Stimulated activated naive CD8-positive, alpha-beta T cell treated with anti-CD3 and anti-CD28 coated beads, Interleukin-15, amount 100 ng/mL, for 72 hours (primary cell): ENCODE measurements around the gene ISL1.

Source experiments
- ATAC-seq: fragments of 150-1000 bp; cut with Tn5 transposase; 2 replicates; pipeline ENCODE4 v1.10.0; 2021; ENCODE audit warnings: mild to moderate bottlenecking, moderate library complexity
- DNase-seq, 2 donors: peaks; one replicate each; pipeline ENCODE4 v3.0.0; 2021 to 2022
- H3K27ac Mint-ChIP-seq, 2 donors: one replicate each; pipeline ENCODE4 v1.8.0; 2022; ENCODE audit warnings: mild to moderate bottlenecking in 2 of 2, mixed read lengths in 2 of 2, moderate library complexity in 2 of 2
- H3K27me3 Mint-ChIP-seq: one replicate; pipeline ENCODE4 v1.8.0; 2022; ENCODE audit warnings: mixed read lengths
- H3K4me1 Mint-ChIP-seq: one replicate; pipeline ENCODE4 v1.8.0; 2022; ENCODE audit warnings: mild to moderate bottlenecking, mixed read lengths
- H3K4me3 Mint-ChIP-seq, 2 donors: one replicate each; pipeline ENCODE4 v1.8.0; 2022; ENCODE audit warnings: mild to moderate bottlenecking in 2 of 2, mixed read lengths in 2 of 2, moderate library complexity in 1 of 2
- H3K9me3 Mint-ChIP-seq, 2 donors: one replicate each; pipeline ENCODE4 v1.8.0; 2022; ENCODE audit warnings: mixed read lengths in 2 of 2

Gene ISL1

DNA sequence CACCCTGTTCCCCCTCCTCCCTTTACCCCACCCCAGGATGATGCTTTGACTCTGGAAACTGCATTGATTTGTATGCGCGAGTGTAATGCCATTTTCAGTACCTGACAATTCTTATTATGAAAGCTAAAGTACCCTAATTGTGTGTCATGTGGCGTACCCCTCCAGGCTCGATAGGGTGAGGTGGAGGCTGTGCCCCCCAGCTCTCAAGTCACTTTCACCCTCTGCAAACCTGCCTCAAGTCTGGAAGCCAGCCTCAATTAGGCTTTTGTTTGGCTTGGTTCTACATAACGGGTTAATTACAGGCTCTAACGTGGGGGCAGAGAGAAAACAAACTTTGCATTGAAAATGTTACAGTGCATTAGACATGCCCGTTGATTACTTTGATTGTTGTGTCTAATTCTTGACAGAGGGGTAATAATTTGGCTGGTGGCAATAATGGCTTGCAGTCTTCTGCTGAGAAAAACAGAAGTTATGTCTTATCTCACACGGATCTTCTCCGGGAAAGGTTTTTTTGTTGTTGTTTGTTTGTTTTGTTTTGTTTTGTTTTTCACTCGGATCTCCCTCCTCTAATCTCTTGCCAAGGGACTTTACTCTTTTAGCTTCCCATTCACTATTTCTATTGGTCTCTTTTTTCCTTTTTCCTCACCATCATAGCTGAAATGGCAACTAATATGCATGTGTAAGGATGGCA, 12.6 kb downstream of the ISL1 start:
- Mint-ChIP-seq H3K9me3 (peaks cover 5 to 13% of the 10 kb centered on the region in 2 donors), H3K27ac (no peak overlapping the region), H3K4me1 (no peaks in the 10 kb centered on the region), H3K27me3 (peaks cover 72% of the 10 kb centered on the region), H3K4me3 (no peak overlapping the region)
- no peak for ATAC-seq
- DNase-seq, result no peak

GRCh38 chr5:51396797-51397196, 13.5 kb downstream of the ISL1 start:
- no peak overlapping the region for H3K27ac Mint-ChIP-seq
- ATAC-seq, result no peak

DNA sequence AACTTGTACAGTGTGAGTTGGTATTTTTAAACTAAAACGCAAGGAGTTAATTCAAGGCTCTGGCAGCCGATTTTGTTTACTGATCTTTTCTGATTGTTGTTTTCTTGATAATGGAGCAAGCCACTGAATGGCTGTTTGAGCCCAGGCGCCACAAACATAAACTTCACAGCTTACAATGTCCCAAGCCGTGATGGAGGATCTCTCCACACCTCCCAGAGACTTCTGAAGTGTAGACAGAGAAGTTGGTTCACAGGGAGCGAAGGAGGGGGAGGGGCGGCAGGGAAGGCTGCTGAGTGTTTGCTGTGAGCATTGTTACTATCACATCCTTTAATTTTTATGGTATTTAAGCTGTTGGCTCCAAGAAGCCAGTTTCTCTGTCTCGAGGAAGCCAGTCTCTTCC, 14.7 kb downstream of the ISL1 start:
- H3K9me3 Mint-ChIP-seq, result peaks cover 5 to 8% of the 10 kb centered on the region in 2 donors
- peaks cover 55% of the 10 kb centered on the region for H3K27me3 Mint-ChIP-seq
- no peak overlapping the region for H3K27ac Mint-ChIP-seq
- ATAC-seq, result no peak
- no peak overlapping the region for H3K4me3 Mint-ChIP-seq
- H3K4me1 Mint-ChIP-seq, result no peaks in the 10 kb centered on the region
- DNase-seq, result no peak

More at GRCh38 chr5:51396797-51397196, 13.5 kb downstream of the ISL1 start:
- Mint-ChIP-seq H3K4me1 (no peaks in the 10 kb centered on the region), H3K27me3 (peaks cover 63% of the 10 kb centered on the region), H3K9me3 (peaks cover 5 to 8% of the 10 kb centered on the region in 2 donors), H3K4me3 (no peak overlapping the region)
- no peak for DNase-seq

DNA sequence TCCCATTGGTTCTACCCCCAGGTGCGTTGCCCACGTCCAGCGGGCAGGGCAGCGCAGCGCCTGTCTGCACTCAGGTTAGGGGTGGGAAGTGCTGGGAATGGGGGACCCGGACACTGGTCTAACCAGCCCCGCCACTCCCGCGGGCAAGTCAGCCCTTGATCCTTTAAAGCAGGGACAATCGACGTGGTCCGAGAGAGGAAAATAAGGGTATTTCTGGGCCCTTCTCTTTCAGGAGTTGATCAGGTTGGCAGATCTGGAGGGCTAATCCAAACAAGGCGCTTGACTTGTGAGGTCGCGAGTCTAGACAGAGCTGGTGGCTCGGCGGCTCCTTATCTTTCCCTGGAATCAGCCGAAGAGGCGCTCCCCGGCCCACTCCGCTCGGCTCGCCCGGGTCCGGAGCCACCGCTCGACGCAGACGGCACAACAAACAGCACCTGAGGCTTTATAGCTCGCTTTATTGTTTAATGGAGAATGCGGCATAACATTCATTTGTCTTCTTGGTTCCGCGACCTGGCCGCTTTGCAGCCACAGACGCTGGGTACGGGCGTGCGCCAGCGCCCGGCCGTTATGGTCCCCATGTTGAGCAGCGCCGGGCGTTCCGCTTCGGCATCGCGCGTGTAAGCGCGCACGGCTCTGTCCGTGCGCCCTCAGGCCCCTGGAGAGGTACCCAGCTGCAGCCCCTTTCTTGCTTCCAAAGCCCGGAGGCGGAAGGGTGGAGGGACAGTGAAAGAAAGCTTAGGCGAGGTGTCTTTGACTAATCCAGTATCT, 15.8 kb downstream of the ISL1 start:
- no peak for ATAC-seq
- Mint-ChIP-seq H3K4me3 (no peak overlapping the region), H3K27me3 (peaks cover 54% of the 10 kb centered on the region), H3K9me3 (peaks cover 5 to 8% of the 10 kb centered on the region in 2 donors), H3K4me1 (no peaks in the 10 kb centered on the region), H3K27ac (no peak overlapping the region)
- no peak for DNase-seq

DNA sequence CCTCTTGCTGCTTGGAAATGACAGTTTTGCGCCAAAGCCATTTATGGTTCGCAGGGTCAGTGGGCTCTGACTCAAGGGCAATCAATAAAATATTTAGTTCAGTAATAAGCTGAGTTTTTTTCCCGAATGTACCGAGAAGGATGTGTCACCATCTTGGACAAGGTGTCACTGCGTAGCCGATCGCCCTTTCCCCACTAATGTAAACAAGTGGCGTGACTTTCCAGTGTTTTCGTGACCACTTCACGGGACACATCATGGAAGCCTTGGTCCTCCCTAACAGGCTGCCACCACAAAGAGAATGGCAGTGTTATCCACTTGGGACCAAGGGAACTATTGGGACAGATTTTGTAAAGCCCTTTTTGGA, 16.4 kb downstream of the ISL1 start:
- Mint-ChIP-seq H3K9me3 (peaks cover 5 to 8% of the 10 kb centered on the region in 2 donors), H3K4me3 (no peak overlapping the region), H3K4me1 (no peaks in the 10 kb centered on the region), H3K27me3 (peaks cover 54% of the 10 kb centered on the region), H3K27ac (no peak overlapping the region)
- DNase-seq, result no peak
- ATAC-seq, result no peak

GRCh38 chr5:51404255-51404654, 21.0 kb downstream of the ISL1 start:
- Mint-ChIP-seq H3K9me3 (no peaks in the 10 kb centered on the region), H3K27ac (no peak overlapping the region), H3K4me3 (no peak overlapping the region), H3K4me1 (no peaks in the 10 kb centered on the region), H3K27me3 (peaks cover 12% of the 10 kb centered on the region)
- ATAC-seq (no peak), DNase-seq (no peak)

GRCh38 chr5:51411921-51412325, 28.7 kb downstream of the ISL1 start:
- Mint-ChIP-seq H3K9me3 (no peaks in the 10 kb centered on the region), H3K27ac (no peak overlapping the region), H3K27me3 (no peaks in the 10 kb centered on the region), H3K4me1 (no peaks in the 10 kb centered on the region), H3K4me3 (no peak overlapping the region)
- ATAC-seq (no peak), DNase-seq (no peak)

- ATAC-seq (no peak), DNase-seq (no peak)
- Mint-ChIP-seq H3K27ac (no peak overlapping the region), H3K27me3 (no peaks in the 10 kb centered on the region), H3K4me1 (no peaks in the 10 kb centered on the region), H3K9me3 (peaks cover 3 to 5% of the 10 kb centered on the region in 2 donors), H3K4me3 (no peak overlapping the region)
Measured at GRCh38 chr5:51414516-51414915, 31.3 kb downstream of the ISL1 start.

DNA sequence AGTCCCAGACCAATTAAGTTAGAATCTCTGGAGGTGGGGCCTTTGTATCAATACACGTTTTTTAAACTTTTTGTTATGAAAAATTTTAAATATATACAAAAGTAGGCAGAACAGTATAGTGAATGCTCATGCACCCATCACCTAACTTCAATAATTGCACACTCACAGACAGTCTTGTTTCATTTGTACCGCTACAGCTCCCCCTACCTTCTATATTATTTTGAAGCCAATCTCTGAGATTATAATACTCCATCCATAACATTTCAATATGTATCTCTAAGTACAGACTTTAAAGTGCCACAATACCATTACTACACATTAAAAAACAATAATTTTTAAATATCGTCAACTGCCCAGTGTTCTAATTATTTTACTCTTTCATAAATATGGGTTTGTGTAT, 32.9 kb downstream of the ISL1 start:
- no peak for DNase-seq
- peaks cover 5 to 9% of the 10 kb centered on the region in 2 donors for H3K9me3 Mint-ChIP-seq
- H3K4me1 Mint-ChIP-seq, result no peaks in the 10 kb centered on the region
- H3K27me3 Mint-ChIP-seq, result no peaks in the 10 kb centered on the region
- H3K27ac Mint-ChIP-seq, result peak overlapping the region in 1 of 2 donors; percentile 21
- no peak overlapping the region for H3K4me3 Mint-ChIP-seq
- ATAC-seq, result no peak

GRCh38 chr5:51433052-51433710, 49.9 kb downstream of the ISL1 start:
- peaks cover 16 to 22% of the 10 kb centered on the region in 2 donors for H3K9me3 Mint-ChIP-seq
- no peak overlapping the region for H3K4me3 Mint-ChIP-seq
- H3K27me3 Mint-ChIP-seq, result no peaks in the 10 kb centered on the region
- ATAC-seq, result no peak
- H3K4me1 Mint-ChIP-seq, result no peaks in the 10 kb centered on the region
- DNase-seq, result no peak
- H3K27ac Mint-ChIP-seq, result no peak overlapping the region

DNA sequence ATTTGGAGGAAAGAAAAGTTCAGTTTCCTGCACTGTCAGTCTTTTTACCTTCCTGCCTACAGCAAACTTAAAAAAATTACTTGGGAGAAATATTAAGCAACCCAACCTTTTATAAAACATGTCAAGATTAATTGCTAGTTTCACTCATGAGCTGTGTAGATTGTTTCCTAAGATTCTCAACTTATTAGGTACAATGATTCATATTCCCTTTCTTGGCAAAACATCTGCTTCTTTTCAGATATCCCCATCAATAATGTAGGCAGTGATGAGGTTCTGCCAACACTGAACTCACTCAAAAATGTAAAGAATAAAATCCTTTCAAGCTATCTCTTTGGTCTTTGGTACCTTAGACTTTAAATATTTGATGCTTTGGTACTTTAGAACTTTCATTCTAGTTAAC, 56.0 kb downstream of the ISL1 start:
- DNase-seq (no peak), ATAC-seq (no peak)
- Mint-ChIP-seq H3K4me1 (no peaks in the 10 kb centered on the region), H3K27ac (no peak overlapping the region), H3K4me3 (no peak overlapping the region), H3K27me3 (no peaks in the 10 kb centered on the region), H3K9me3 (peaks cover 11 to 13% of the 10 kb centered on the region in 2 donors)
